Measurements from ENCODE around the gene KRTAP5-1. TPM values are rescaled to one million over a fixed set of nuclear protein-coding genes. Genes with fewer than 3 reads are reported as not detected.
"Not testable (repeated sequence)": the region's sequence is repeated elsewhere in the genome, so short reads cannot be mapped to it uniquely, and the experiment has no call there.

KRTAP5-1 gene
- total RNA-seq, 2 donors from 2014 or later: not detected

- no peaks in the 10 kb centered on the region for H3K9me3 ChIP-seq
- no peak within 1 kb of the TSS for H3K4me3 ChIP-seq
- H3K36me3 ChIP-seq: no peaks in the 10 kb centered on the region
- H3K27ac ChIP-seq: no peak within 1 kb of the TSS
- no peak for DNase-seq (ENCODE audit: low spot score)
- H3K27me3 ChIP-seq: no peaks in the 10 kb centered on the region
- no peak for TF ChIP-seq CTCF (IDR thresholded peaks at IDR 0.05)
- H3K4me1 ChIP-seq: no peaks in the 10 kb centered on the region
Measured at GRCh38 chr11:1622086-1622485, 37.0 kb upstream of the KRTAP5-1 start, which contains the start of gene KRTAP5-4. Gene KRTAP5-4 (minus strand): TSS chr11:1622138. CDS start chr11:1622093, 45 bp downstream.

GRCh38 chr11:1619449-1619848 lies 34.4 kb upstream of the KRTAP5-1 start:
- DNase-seq (ENCODE audit: low spot score): no peak
- TF ChIP-seq CTCF (IDR thresholded peaks at IDR 0.05): no peak
- H3K27ac ChIP-seq: no peak overlapping the region
- no peaks in the 10 kb centered on the region for H3K36me3 ChIP-seq
- no peak overlapping the region for H3K4me3 ChIP-seq
- H3K4me1 ChIP-seq: no peaks in the 10 kb centered on the region
- H3K27me3 ChIP-seq: no peaks in the 10 kb centered on the region
- H3K9me3 ChIP-seq: no peaks in the 10 kb centered on the region

- TF ChIP-seq CTCF (IDR thresholded peaks at IDR 0.05): no peak
- H3K9me3 ChIP-seq: no peaks in the 10 kb centered on the region
- no peak overlapping the region for H3K4me3 ChIP-seq
- no peak overlapping the region for H3K27ac ChIP-seq
- H3K36me3 ChIP-seq: no peaks in the 10 kb centered on the region
- no peaks in the 10 kb centered on the region for H3K4me1 ChIP-seq
- no peak for DNase-seq (ENCODE audit: low spot score)
- H3K27me3 ChIP-seq: no peaks in the 10 kb centered on the region
Measured at GRCh38 chr11:1618231-1618630, 33.1 kb upstream of the KRTAP5-1 start.

DNA sequence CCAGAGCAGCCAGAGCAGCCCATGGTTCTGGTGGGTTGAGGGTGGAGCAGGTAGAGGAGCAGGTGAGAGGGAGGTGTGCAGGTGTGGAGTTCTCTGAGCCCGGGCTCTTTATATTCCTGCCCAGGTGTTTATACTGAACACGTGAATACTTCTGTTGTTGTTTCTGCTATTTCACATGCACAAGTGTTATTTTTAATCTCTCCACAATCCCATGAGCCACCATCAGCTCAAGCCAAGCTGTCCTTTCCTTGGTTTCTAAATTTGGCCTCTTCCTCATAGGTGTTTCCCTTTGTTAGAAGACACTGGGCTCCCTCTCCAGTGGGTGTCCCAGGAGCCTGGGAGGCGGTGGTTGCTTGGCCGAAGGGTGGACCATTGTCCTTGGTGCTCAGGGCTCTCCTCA lies 23.3 kb upstream of the KRTAP5-1 start, which contains the start of gene KRTAP5-3:
Gene KRTAP5-3 (minus strand): TSS at position 101 of the 400 bp plus-strand sequence. CDS start 78 bp downstream, at position 23.
- H3K27ac ChIP-seq: no peak within 1 kb of the TSS
- no peaks in the 10 kb centered on the region for H3K9me3 ChIP-seq
- no peak within 1 kb of the TSS for H3K4me3 ChIP-seq
- no peaks in the 10 kb centered on the region for H3K36me3 ChIP-seq
- TF ChIP-seq CTCF (IDR thresholded peaks at IDR 0.05): no peak
- no peak for DNase-seq (ENCODE audit: low spot score)
- peaks cover 0 to 7% of the 10 kb centered on the region in 2 donors for H3K4me1 ChIP-seq
- no peaks in the 10 kb centered on the region for H3K27me3 ChIP-seq

DNA sequence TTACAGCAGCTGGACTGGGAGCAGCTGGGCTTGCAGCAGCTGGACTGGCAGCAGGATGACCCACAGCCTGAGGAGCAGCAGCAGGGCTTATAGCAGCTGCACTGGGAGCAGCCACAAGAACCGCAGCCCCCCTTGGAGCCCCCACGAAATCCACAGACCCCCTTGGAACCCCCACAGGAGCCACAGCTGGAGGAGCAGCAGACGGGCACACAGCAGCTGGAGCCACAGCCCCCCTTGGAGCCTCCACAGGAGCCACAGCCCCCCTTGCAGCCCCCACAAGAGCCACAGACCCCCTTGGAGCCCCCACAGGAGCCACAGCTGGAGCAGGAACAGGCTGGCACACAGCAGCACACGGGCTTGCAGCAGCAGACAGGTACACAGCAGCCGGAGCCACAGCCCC lies 22.8 kb upstream of the KRTAP5-1 start:
- not testable (repeated sequence) for H3K36me3 ChIP-seq; H3K27me3 ChIP-seq; H3K4me3 ChIP-seq; H3K27ac ChIP-seq; H3K9me3 ChIP-seq; DNase-seq (ENCODE audit: low spot score); H3K4me1 ChIP-seq

- H3K4me3 ChIP-seq; H3K36me3 ChIP-seq; H3K27ac ChIP-seq; H3K27me3 ChIP-seq; DNase-seq (ENCODE audit: low spot score); H3K9me3 ChIP-seq; H3K4me1 ChIP-seq: not testable (repeated sequence)
Measured at GRCh38 chr11:1607156-1607845, 22.2 kb upstream of the KRTAP5-1 start.

DNA sequence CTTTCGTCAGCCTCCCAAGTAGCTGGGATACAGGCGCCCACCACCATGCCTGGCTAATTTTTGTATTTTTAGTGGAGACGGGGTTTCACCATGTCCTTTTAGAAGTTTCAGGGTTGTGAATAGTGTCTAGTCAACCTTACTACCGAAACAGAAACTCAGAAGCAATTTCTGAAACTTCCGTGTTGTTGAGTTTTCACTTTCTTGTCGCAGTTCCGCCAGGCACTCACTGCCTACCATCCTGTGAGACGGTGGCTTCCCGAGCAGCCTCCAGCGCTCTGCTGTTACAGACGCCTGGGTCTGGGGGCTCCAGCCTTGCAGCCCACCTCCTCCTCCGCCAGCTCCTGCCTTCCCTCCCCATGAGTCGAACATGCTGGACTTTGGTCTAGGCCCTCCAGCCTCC lies 20.8 kb upstream of the KRTAP5-1 start:
- H3K36me3 ChIP-seq; H3K4me3 ChIP-seq; DNase-seq (ENCODE audit: low spot score); H3K9me3 ChIP-seq; H3K27me3 ChIP-seq; H3K27ac ChIP-seq; H3K4me1 ChIP-seq: not testable (repeated sequence)
